Purkinje cell (primary cell): ENCODE results near the gene SLC36A3. TPM values are rescaled to one million over a fixed set of nuclear protein-coding genes. Genes with fewer than 3 reads are reported as not detected.

Experiments
- polyA plus RNA-seq: library from polyadenylated mRNA; unstranded; fragments of >200 nt; fragmentation: Nextera tagmentation; gene quantifications from 2 replicates; pipeline ENCODE4 v1.2.1, GENCODE V29; 2014

The SLC36A3 gene
- polyA plus RNA-seq, result not detected in 2 replicates

GRCh38 chr5:151303666-151304065, at the start of gene SLC36A3:
SLC36A3 (minus strand) TSS chr5:151303766; CDS start chr5:151303354, 412 bp downstream.

GRCh38 chr5:151347369-151347768, 43.8 kb upstream of the SLC36A3 start, which contains the start of gene SLC36A2:
SLC36A2 (minus strand) TSS chr5:151347559; CDS start chr5:151347460, 99 bp downstream.

GRCh38 chr5:151252762-151253604, 50.6 kb downstream of the SLC36A3 start, which contains the start of gene GM2A:
GM2A (plus strand) TSS chr5:151253185; CDS start chr5:151253217, 32 bp downstream.

Other genes starting within 250 kb of the SLC36A3 start
- 0.71 and 1.4 TPM in 2 replicates for gene TNIP1, start 222.7 kb downstream of the SLC36A3 start, polyA plus RNA-seq
- 19.9 and 20.3 TPM in 2 replicates for gene ANXA6, start 146.0 kb downstream of the SLC36A3 start, polyA plus RNA-seq
- 3.9 and 6.6 TPM in 2 replicates for gene CCDC69, start 79.7 kb downstream of the SLC36A3 start, polyA plus RNA-seq
- gene GM2A, start 50.6 kb downstream of the SLC36A3 start, polyA plus RNA-seq, result 5.9 and 7.0 TPM in 2 replicates
- not detected in 2 replicates for gene SLC36A2, start 43.8 kb upstream of the SLC36A3 start, polyA plus RNA-seq
- gene SLC36A1, start 143.8 kb upstream of the SLC36A3 start, polyA plus RNA-seq, result 0.78 and 1.5 TPM in 2 replicates